Caco-2 (cell line): Measurements from ENCODE around the gene AP3S1. TPM values are rescaled to one million over a fixed set of nuclear protein-coding genes. Genes with fewer than 3 reads are reported as not detected.

Experiments used
- BruUV-seq: library from RNA; stranded (reverse); fragments of 400-500 nt; replicated peaks from 2 replicates; lab custom pipeline; 2021; lab: Mats Ljungman, UMichigan
- CTCF ChIA-PET: fragments of 300-600 bp; sonication (Branson Sonifier 250); formaldehyde crosslinking; loops from one replicate; lab custom pipeline; 2022; ENCODE audit warnings: antibody characterized with exemption; lab: Charles Lee
- POLR2A ChIA-PET: fragments of 300-600 bp; sonication (Branson Sonifier 250); formaldehyde crosslinking; loops from one replicate; lab custom pipeline; 2022; ENCODE audit warnings: antibody characterized with exemption; lab: Charles Lee
- DNase-seq, 2 experiments: peaks; one replicate each; pipeline versions ENCODE4 v3.0.0 to v3.0.0-alpha.2; 2020 to 2022
- H3K27me3 ChIP-seq: replicated peaks from 2 replicates; pipeline ENCODE4 v1.6.0; 2011; ENCODE audit warnings: low read length; ENCODE audit not compliant: control insufficient read depth, insufficient read depth
- H3K36me3 ChIP-seq: 2 replicates; pipeline ENCODE4 v1.5.1; 2011; ENCODE audit warnings: low read length; ENCODE audit not compliant: control insufficient read depth, insufficient read depth
- H3K4me1 ChIP-seq: fragments of 250-450 bp; sonication (Bioruptor Pico); 2 replicates; pipeline ENCODE4 v1.5.1; 2020; ENCODE audit warnings: mild to moderate bottlenecking
- H3K4me3 ChIP-seq: 2 replicates; pipeline ENCODE4 v1.5.1; 2011; ENCODE audit warnings: low read depth, mild to moderate bottlenecking, control low read depth, low read length
- H3K9me3 ChIP-seq: fragments of 250-450 bp; sonication (Bioruptor Pico); 2 replicates; pipeline ENCODE4 v1.5.1; 2020; ENCODE audit warnings: mild to moderate bottlenecking, moderate library complexity
- H3K27ac Mint-ChIP-seq: one replicate; pipeline ENCODE4 v1.8.0; 2022; ENCODE audit warnings: mixed read lengths; ENCODE audit not compliant: unreplicated experiment
- H3K27me3 Mint-ChIP-seq: one replicate; pipeline ENCODE4 v1.8.0; 2022; ENCODE audit warnings: mixed read lengths; ENCODE audit not compliant: insufficient read depth, unreplicated experiment
- H3K36me3 Mint-ChIP-seq: one replicate; pipeline ENCODE4 v1.8.0; 2022; ENCODE audit warnings: mild to moderate bottlenecking, mixed read lengths; ENCODE audit not compliant: insufficient read depth, unreplicated experiment
- H3K4me1 Mint-ChIP-seq: one replicate; pipeline ENCODE4 v1.8.0; 2022; ENCODE audit warnings: low read depth, mixed read lengths; ENCODE audit not compliant: unreplicated experiment
- H3K4me3 Mint-ChIP-seq: one replicate; pipeline ENCODE4 v1.8.0; 2022; ENCODE audit warnings: mild to moderate bottlenecking, moderate library complexity, mixed read lengths; ENCODE audit not compliant: unreplicated experiment
- H3K9me3 Mint-ChIP-seq: one replicate; pipeline ENCODE4 v1.8.0; 2022; ENCODE audit warnings: mixed read lengths; ENCODE audit not compliant: unreplicated experiment
- intact Hi-C: fragments of 100-400 bp; cut with micrococcal nuclease; formaldehyde crosslinking; loops from one replicate; pipeline ENCODE4 v1.10.0; 2022; ENCODE audit not compliant: unreplicated experiment
- total RNA-seq: library from RNA; stranded (reverse); gene quantifications from 2 replicates; pipeline ENCODE4 v1.2.3, GENCODE V29; 2022
- TF ChIP-seq, protein P1 (sequence below), 2 experiments: fragments of 200-600 bp in 1 of 2; IDR thresholded peaks; 1 replicate in 1 of 2; 2 replicates in 1 of 2; pipeline versions ENCODE4 v1.5.1 to v1.8.0; 2011 to 2022; ENCODE audit warnings: antibody characterized with exemption in 1 of 2, control low read depth in 1 of 2, inconsistent platforms in 1 of 2, low read depth in 1 of 2, low read length in 1 of 2, mild to moderate bottlenecking in 1 of 2, moderate library complexity in 1 of 2; ENCODE audit not compliant: insufficient read depth in 1 of 2, severe bottlenecking in 1 of 2, unreplicated experiment in 1 of 2

AP3S1 gene
- total RNA-seq, 1 experiment from 2014 or later, result 104 TPM

DNA sequence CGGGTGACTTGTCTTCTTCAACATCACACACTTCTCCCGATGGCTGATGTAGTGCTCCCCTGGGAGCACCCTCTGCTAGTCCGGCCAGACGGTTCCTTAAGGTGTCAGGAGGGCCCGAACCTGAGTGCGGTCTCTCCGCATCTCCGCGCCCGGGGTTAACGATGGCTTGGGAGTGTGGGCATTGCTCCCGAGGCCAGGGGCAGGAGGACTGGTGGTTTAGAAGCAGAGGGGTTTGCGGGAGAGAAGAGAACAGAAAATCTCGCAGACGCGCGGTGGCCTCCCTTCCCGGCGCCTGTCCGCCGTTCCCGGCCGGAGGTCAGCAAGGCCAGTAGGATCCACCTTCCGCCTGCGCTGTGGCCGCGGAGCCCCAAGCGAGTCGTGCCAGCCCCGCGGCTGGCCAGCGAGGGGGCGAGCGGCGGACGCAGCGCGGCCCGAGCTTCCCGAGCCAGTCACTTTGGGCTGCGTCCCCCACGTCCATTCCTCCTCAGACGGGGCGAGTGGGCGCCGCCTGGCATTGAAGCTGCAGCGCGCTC lies 26.0 kb upstream of the AP3S1 start:
- no peaks in the 10 kb centered on the region for H3K27me3 Mint-ChIP-seq
- no peaks in the 10 kb centered on the region for H3K9me3 Mint-ChIP-seq
- no peak overlapping the region for H3K27ac Mint-ChIP-seq
- no peaks in the 10 kb centered on the region for H3K9me3 ChIP-seq
- no peak for DNase-seq
- TF ChIP-seq, protein P1, sequence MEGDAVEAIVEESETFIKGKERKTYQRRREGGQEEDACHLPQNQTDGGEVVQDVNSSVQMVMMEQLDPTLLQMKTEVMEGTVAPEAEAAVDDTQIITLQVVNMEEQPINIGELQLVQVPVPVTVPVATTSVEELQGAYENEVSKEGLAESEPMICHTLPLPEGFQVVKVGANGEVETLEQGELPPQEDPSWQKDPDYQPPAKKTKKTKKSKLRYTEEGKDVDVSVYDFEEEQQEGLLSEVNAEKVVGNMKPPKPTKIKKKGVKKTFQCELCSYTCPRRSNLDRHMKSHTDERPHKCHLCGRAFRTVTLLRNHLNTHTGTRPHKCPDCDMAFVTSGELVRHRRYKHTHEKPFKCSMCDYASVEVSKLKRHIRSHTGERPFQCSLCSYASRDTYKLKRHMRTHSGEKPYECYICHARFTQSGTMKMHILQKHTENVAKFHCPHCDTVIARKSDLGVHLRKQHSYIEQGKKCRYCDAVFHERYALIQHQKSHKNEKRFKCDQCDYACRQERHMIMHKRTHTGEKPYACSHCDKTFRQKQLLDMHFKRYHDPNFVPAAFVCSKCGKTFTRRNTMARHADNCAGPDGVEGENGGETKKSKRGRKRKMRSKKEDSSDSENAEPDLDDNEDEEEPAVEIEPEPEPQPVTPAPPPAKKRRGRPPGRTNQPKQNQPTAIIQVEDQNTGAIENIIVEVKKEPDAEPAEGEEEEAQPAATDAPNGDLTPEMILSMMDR (IDR thresholded peaks at IDR 0.05; ENCODE audit: insufficient read depth in 1 of 2, low read depth in 1 of 2, low read length in 1 of 2, severe bottlenecking in 1 of 2, unreplicated experiment in 1 of 2), result no peak
- H3K4me1 Mint-ChIP-seq, result no peaks in the 10 kb centered on the region
- POLR2A ChIA-PET, result no interaction called here
- H3K27me3 ChIP-seq, result no peaks in the 10 kb centered on the region
- CTCF ChIA-PET, result no interaction called here
- intact Hi-C loops, result no loop called here
- no peaks in the 10 kb centered on the region for H3K4me1 ChIP-seq
- no peak overlapping the region for H3K4me3 ChIP-seq
- no peaks in the 10 kb centered on the region for H3K36me3 Mint-ChIP-seq
- no TSS peak for BruUV-seq
- H3K4me3 Mint-ChIP-seq, result no peak overlapping the region
- no peaks in the 10 kb centered on the region for H3K36me3 ChIP-seq

DNA sequence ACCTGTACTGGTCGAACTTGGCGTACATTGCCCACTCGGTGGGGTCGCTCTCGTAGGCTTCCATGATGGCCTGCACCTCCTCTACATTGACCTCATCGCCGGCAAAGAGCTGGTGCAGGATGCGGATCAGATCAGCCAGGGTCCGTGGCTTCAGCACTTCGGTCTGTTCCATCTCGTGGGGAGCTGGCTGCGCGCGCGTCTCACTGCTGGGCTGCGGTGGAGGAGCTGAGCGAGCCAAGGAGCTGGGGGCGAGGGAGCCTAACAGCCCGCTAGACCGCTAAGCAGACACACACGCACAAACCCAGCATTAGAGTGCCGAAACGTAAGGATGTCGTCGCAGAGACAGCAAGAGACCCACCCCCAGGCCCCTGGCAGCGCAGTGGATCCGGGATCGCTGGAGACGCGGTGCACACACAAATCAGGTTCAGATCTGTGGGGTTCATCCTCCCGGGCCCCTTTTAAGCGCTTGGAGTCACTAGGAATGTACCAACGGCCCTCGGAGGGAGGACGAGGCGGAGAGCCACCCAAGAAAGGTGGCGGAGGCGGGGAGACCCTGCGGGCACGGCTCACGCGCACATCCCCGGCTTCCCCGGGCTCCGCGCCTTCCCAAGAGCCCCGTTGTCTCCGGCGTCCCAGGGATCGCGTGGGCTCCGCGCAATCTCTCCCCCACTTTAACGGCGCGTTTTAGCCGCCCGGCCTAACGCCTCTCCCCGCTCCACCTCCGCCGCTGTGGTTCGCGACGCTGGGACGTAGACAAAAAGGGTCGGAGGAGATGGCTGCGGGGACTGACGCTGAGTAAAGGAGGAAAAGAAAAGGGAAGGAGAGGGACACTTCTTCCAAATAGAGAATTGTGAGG lies 25.3 kb upstream of the AP3S1 start, which contains the start of gene CDO1:
TSS of gene CDO1 (minus strand) at position 434 of the 856 bp plus-strand sequence. CDS start at position 172, 262 bp downstream.
- H3K36me3 ChIP-seq, result no peaks in the 10 kb centered on the region
- no peaks in the 10 kb centered on the region for H3K27me3 ChIP-seq
- Mint-ChIP-seq H3K27ac (no peak within 1 kb of the TSS), H3K27me3 (no peaks in the 10 kb centered on the region), H3K36me3 (no peaks in the 10 kb centered on the region), H3K9me3 (no peaks in the 10 kb centered on the region), H3K4me1 (no peaks in the 10 kb centered on the region), H3K4me3 (no peak within 1 kb of the TSS)
- intact Hi-C loops, result no loop called here
- H3K4me3 ChIP-seq, result no peak within 1 kb of the TSS
- CTCF ChIA-PET, result no interaction called here
- POLR2A ChIA-PET, result no interaction called here
- DNase-seq, result no peak
- no peaks in the 10 kb centered on the region for H3K4me1 ChIP-seq
- H3K9me3 ChIP-seq, result no peaks in the 10 kb centered on the region
- no TSS peak for BruUV-seq
- TF ChIP-seq, protein P1 (IDR thresholded peaks at IDR 0.05; ENCODE audit: insufficient read depth in 1 of 2, low read depth in 1 of 2, low read length in 1 of 2, severe bottlenecking in 1 of 2, unreplicated experiment in 1 of 2), result no peak

DNA sequence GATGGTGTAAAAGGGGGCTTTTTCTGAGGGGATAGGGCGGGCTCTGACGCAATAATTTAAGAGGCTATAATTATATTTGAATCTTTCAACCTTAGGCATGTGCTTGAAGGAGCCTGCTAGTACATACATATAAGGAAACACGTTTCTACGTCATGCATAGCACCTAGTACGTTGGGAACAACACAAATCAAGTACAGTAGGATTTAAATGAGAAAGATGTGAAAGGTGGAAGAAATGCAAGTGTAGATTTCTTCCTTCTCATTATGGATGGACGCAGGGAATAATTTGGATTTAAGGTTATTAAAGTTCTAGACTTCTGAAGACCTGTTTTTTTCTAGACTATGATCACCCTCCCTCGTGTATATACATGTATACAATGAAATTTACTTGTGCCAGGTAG lies 24.3 kb upstream of the AP3S1 start:
- no peak for DNase-seq
- Histone ChIP-seq H3K36me3 (no peaks in the 10 kb centered on the region), H3K27me3 (no peaks in the 10 kb centered on the region), H3K4me1 (no peaks in the 10 kb centered on the region), H3K9me3 (no peaks in the 10 kb centered on the region), H3K4me3 (no peak overlapping the region)
- no TSS peak for BruUV-seq
- CTCF ChIA-PET, result no interaction called here
- no peaks in the 10 kb centered on the region for H3K36me3 Mint-ChIP-seq
- intact Hi-C loops, result no loop called here
- H3K9me3 Mint-ChIP-seq, result no peaks in the 10 kb centered on the region
- H3K4me3 Mint-ChIP-seq, result no peak overlapping the region
- TF ChIP-seq, protein P1 (IDR thresholded peaks at IDR 0.05; ENCODE audit: insufficient read depth in 1 of 2, low read depth in 1 of 2, low read length in 1 of 2, severe bottlenecking in 1 of 2, unreplicated experiment in 1 of 2), result no peak
- H3K27ac Mint-ChIP-seq, result no peak overlapping the region
- H3K4me1 Mint-ChIP-seq, result no peaks in the 10 kb centered on the region
- H3K27me3 Mint-ChIP-seq, result no peaks in the 10 kb centered on the region
- POLR2A ChIA-PET, result no interaction called here
